GM21529 (cell line): ENCODE data around the gene DSCAML1.

Experiments
- ATAC-seq: cut with Tn5 transposase; IDR thresholded peaks from one replicate; pipeline ENCODE4 v1.9.1; 2021; ENCODE audit not compliant: unreplicated experiment

The DSCAML1 gene

GRCh38 chr11:117562136-117562535, 234.9 kb downstream of the DSCAML1 start:
- ATAC-seq: no peak

GRCh38 chr11:117560780-117561530, 236.1 kb downstream of the DSCAML1 start:
- no peak for ATAC-seq

GRCh38 chr11:117559698-117560097, 237.3 kb downstream of the DSCAML1 start:
- ATAC-seq: no peak

- no peak for ATAC-seq
Measured at GRCh38 chr11:117557361-117557760, 239.7 kb downstream of the DSCAML1 start.

GRCh38 chr11:117554601-117555333, 242.2 kb downstream of the DSCAML1 start:
- ATAC-seq: no peak

- no peak for ATAC-seq
Measured at GRCh38 chr11:117552626-117553025, 244.4 kb downstream of the DSCAML1 start.

GRCh38 chr11:117551761-117552343, 245.2 kb downstream of the DSCAML1 start:
- no peak for ATAC-seq

- no peak for ATAC-seq
Measured at GRCh38 chr11:117550466-117550865, 246.6 kb downstream of the DSCAML1 start.

- ATAC-seq: no peak
Measured at GRCh38 chr11:117549417-117549816, 247.6 kb downstream of the DSCAML1 start.

- ATAC-seq: no peak
Measured at GRCh38 chr11:117548876-117549275, 248.1 kb downstream of the DSCAML1 start.

GRCh38 chr11:117547946-117548345, 249.1 kb downstream of the DSCAML1 start:
- ATAC-seq: no peak

- ATAC-seq: no peak
Measured at GRCh38 chr11:117547195-117547850, 249.7 kb downstream of the DSCAML1 start.

- ATAC-seq: no peak
Measured at GRCh38 chr11:117546431-117547194, 250.4 kb downstream of the DSCAML1 start.

GRCh38 chr11:117545706-117546105, 251.3 kb downstream of the DSCAML1 start:
- ATAC-seq: no peak

GRCh38 chr11:117544130-117544800, 252.8 kb downstream of the DSCAML1 start:
- ATAC-seq: no peak

GRCh38 chr11:117541211-117541610, 255.8 kb downstream of the DSCAML1 start:
- ATAC-seq: no peak

GRCh38 chr11:117538263-117539135, 258.5 kb downstream of the DSCAML1 start:
- ATAC-seq: no peak

GRCh38 chr11:117535850-117536411, 261.1 kb downstream of the DSCAML1 start:
- ATAC-seq: no peak
